Measurements from ENCODE around the gene KDM2A.
"Not testable (repeated sequence)": the region's sequence is repeated elsewhere in the genome, so short reads cannot be mapped to it uniquely, and the experiment has no call there.

Gene KDM2A

DNA sequence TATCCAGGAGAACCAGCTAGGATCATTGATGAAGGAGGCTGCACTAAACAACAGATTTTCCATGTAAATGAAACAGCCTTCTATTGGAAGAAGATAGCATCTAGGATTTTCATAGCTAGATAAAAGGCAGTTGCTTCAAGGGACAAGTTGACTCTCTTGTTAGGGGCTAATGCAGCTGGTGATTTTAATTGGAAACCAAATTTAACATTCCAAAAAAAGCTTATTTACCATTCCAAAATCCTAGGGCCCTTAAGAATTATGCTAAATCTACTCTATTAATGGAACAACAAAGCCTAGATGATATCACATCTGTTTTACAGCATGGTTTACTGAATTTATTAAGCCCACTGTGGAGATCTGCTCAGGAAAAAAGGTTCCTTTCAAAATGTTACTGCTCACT lies 80.7 kb downstream of the KDM2A start:
- DNase-seq (ENCODE audit: low read depth in 1 of 2, low spot score in 1 of 2) = no peak
- Histone ChIP-seq H3K27me3 (ENCODE audit: insufficient read depth, poor library complexity, severe bottlenecking) (no peaks in the 10 kb centered on the region), H3K27ac (replicated peaks) (no peak overlapping the region), H3K4me3 (replicated peaks; ENCODE audit: insufficient read depth, low read length) (no peak overlapping the region)
- TF ChIP-seq, protein P1, sequence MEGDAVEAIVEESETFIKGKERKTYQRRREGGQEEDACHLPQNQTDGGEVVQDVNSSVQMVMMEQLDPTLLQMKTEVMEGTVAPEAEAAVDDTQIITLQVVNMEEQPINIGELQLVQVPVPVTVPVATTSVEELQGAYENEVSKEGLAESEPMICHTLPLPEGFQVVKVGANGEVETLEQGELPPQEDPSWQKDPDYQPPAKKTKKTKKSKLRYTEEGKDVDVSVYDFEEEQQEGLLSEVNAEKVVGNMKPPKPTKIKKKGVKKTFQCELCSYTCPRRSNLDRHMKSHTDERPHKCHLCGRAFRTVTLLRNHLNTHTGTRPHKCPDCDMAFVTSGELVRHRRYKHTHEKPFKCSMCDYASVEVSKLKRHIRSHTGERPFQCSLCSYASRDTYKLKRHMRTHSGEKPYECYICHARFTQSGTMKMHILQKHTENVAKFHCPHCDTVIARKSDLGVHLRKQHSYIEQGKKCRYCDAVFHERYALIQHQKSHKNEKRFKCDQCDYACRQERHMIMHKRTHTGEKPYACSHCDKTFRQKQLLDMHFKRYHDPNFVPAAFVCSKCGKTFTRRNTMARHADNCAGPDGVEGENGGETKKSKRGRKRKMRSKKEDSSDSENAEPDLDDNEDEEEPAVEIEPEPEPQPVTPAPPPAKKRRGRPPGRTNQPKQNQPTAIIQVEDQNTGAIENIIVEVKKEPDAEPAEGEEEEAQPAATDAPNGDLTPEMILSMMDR (IDR thresholded peaks at IDR 0.05; ENCODE audit: insufficient read depth, low read length) = no peak
- TF ChIP-seq SPI1 (IDR thresholded peaks at IDR 0.05; ENCODE audit: borderline replicate concordance, low read depth) = no peak
- no peak for TF ChIP-seq GABPA (IDR thresholded peaks at IDR 0.05; ENCODE audit: low read depth)
- TF ChIP-seq, protein P2, sequence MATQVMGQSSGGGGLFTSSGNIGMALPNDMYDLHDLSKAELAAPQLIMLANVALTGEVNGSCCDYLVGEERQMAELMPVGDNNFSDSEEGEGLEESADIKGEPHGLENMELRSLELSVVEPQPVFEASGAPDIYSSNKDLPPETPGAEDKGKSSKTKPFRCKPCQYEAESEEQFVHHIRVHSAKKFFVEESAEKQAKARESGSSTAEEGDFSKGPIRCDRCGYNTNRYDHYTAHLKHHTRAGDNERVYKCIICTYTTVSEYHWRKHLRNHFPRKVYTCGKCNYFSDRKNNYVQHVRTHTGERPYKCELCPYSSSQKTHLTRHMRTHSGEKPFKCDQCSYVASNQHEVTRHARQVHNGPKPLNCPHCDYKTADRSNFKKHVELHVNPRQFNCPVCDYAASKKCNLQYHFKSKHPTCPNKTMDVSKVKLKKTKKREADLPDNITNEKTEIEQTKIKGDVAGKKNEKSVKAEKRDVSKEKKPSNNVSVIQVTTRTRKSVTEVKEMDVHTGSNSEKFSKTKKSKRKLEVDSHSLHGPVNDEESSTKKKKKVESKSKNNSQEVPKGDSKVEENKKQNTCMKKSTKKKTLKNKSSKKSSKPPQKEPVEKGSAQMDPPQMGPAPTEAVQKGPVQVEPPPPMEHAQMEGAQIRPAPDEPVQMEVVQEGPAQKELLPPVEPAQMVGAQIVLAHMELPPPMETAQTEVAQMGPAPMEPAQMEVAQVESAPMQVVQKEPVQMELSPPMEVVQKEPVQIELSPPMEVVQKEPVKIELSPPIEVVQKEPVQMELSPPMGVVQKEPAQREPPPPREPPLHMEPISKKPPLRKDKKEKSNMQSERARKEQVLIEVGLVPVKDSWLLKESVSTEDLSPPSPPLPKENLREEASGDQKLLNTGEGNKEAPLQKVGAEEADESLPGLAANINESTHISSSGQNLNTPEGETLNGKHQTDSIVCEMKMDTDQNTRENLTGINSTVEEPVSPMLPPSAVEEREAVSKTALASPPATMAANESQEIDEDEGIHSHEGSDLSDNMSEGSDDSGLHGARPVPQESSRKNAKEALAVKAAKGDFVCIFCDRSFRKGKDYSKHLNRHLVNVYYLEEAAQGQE (IDR thresholded peaks at IDR 0.05; ENCODE audit: insufficient replicate concordance, low read depth) = no peak
- TF ChIP-seq POLR2AphosphoS5 (IDR thresholded peaks at IDR 0.05; ENCODE audit: low read depth) = no peak

DNA sequence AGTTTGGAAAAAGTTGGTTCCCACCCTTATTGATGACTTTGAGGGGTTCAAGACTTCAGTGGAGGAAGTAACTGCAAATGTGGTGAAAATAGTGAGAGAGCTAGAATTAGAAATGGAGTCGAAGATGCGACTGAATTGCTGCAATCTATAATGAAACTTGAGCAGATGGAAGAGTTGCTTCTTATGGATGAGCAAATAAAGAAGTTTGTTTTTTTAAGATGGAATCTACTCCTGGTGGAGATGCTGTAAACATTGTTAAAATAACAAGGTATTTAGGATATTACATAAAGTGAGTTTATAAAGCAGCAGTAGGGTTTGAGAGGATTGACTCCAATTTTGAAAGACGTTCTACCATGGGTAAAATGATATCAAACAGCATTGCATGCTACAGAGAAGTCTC lies 83.0 kb downstream of the KDM2A start:
- TF ChIP-seq SPI1 (IDR thresholded peaks at IDR 0.05; ENCODE audit: borderline replicate concordance, low read depth) (no peak), GABPA (IDR thresholded peaks at IDR 0.05; ENCODE audit: low read depth) (no peak), POLR2AphosphoS5 (IDR thresholded peaks at IDR 0.05; ENCODE audit: low read depth) (no peak)
- TF ChIP-seq, protein P2 (IDR thresholded peaks at IDR 0.05; ENCODE audit: insufficient replicate concordance, low read depth) = no peak
- TF ChIP-seq, protein P1 (IDR thresholded peaks at IDR 0.05; ENCODE audit: insufficient read depth, low read length) = no peak
- no peak for DNase-seq (ENCODE audit: low read depth in 1 of 2, low spot score in 1 of 2)
- H3K27me3 ChIP-seq (ENCODE audit: insufficient read depth, poor library complexity, severe bottlenecking) = no peaks in the 10 kb centered on the region
- H3K27ac ChIP-seq (replicated peaks) = no peak overlapping the region
- no peak overlapping the region for H3K4me3 ChIP-seq (replicated peaks; ENCODE audit: insufficient read depth, low read length)

DNA sequence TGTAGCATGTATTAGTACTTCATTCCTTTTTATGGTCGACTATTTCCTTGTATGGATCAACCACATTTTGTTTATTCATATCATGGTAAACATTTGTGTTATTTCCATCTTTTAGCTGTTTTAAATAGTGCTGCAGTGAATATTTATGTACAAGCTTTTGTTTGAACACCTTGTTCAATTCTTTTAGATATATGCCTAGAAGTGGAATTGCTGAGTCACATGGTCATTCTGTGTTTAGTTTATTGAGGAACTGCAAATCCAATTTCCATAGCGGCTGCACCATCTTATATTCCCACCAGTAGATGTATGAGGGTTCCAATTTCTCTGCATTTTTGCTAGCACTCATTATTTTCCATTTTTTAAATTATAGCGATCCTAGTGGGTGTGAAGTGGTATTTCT lies 85.8 kb downstream of the KDM2A start:
- no peaks in the 10 kb centered on the region for H3K27me3 ChIP-seq (ENCODE audit: insufficient read depth, poor library complexity, severe bottlenecking)
- no peak overlapping the region for H3K27ac ChIP-seq (replicated peaks)
- no peak for DNase-seq (ENCODE audit: low read depth in 1 of 2, low spot score in 1 of 2)
- TF ChIP-seq, protein P1 (IDR thresholded peaks at IDR 0.05; ENCODE audit: insufficient read depth, low read length) = no peak
- no peak for TF ChIP-seq GABPA (IDR thresholded peaks at IDR 0.05; ENCODE audit: low read depth)
- TF ChIP-seq, protein P2 (IDR thresholded peaks at IDR 0.05; ENCODE audit: insufficient replicate concordance, low read depth) = no peak
- TF ChIP-seq SPI1 (IDR thresholded peaks at IDR 0.05; ENCODE audit: borderline replicate concordance, low read depth) = no peak
- TF ChIP-seq POLR2AphosphoS5 (IDR thresholded peaks at IDR 0.05; ENCODE audit: low read depth) = no peak
- H3K4me3 ChIP-seq (replicated peaks; ENCODE audit: insufficient read depth, low read length) = no peak overlapping the region

DNA sequence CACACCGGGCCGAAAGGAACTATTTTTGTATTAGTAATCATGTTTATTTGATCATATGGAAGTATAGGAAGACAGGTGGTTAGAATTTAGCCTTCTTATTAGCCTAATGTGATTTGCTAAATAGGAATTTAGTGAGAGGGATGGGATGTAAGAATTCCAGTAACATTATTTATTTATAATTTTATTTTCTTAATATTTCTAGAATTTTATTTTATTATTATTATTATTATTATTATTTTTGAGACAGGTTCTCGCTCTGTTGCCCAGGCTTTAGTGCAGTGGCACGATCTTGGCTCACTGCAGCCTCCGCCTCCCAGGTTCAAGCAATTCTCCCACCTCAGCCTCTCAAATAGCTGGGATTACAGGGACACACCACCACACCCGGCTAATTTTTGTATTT lies 90.2 kb downstream of the KDM2A start:
- not testable (repeated sequence) for H3K27me3 ChIP-seq (ENCODE audit: insufficient read depth, poor library complexity, severe bottlenecking); H3K4me3 ChIP-seq (replicated peaks; ENCODE audit: insufficient read depth, low read length); H3K27ac ChIP-seq (replicated peaks); DNase-seq (ENCODE audit: low read depth in 1 of 2, low spot score in 1 of 2)

Data from HL-60 (cell line).